Mammary epithelial cell (primary cell): Measurements from ENCODE around the gene TMEM87B.

Experiments used
- EZH2 ChIP-seq: IDR thresholded peaks from 2 replicates; pipeline ENCODE4 v1.6.1; 2012; ENCODE audit warnings: low read length, inconsistent platforms, borderline replicate concordance
- TF ChIP-seq, protein P1 (sequence below), 2 donors: IDR thresholded peaks in 1 of 2; conservative IDR thresholded peaks in 1 of 2; 2 replicates each; pipeline ENCODE4 v1.5.1; 2011 to 2012; ENCODE audit warnings: inconsistent platforms in 2 of 2, low read length in 2 of 2, mild to moderate bottlenecking in 2 of 2, control low read depth in 1 of 2, low read depth in 1 of 2; ENCODE audit not compliant: insufficient read depth in 1 of 2; ENCODE audit errors: extremely low read depth in 1 of 2

DNA sequence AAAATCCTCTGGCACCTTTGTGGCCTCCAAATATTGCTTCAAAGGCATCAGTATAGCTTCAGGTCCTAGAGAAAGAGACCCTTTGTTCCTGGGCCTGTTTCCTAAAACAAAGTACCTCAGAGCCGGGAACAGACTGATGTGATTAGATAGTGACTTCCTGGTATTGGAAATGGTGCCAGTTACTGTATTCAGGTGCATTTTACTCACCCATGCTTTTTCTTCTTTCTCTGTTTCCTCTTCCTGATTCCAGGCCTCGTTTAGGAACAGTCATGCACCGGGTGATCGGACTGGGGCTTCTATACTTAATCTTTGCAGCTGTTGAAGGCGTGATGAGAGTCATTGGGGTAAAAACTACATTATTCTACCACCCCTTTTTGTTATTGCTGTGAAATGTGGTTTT is 34.3 kb downstream of the TMEM87B start:
- TF ChIP-seq, protein P1, sequence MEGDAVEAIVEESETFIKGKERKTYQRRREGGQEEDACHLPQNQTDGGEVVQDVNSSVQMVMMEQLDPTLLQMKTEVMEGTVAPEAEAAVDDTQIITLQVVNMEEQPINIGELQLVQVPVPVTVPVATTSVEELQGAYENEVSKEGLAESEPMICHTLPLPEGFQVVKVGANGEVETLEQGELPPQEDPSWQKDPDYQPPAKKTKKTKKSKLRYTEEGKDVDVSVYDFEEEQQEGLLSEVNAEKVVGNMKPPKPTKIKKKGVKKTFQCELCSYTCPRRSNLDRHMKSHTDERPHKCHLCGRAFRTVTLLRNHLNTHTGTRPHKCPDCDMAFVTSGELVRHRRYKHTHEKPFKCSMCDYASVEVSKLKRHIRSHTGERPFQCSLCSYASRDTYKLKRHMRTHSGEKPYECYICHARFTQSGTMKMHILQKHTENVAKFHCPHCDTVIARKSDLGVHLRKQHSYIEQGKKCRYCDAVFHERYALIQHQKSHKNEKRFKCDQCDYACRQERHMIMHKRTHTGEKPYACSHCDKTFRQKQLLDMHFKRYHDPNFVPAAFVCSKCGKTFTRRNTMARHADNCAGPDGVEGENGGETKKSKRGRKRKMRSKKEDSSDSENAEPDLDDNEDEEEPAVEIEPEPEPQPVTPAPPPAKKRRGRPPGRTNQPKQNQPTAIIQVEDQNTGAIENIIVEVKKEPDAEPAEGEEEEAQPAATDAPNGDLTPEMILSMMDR (conservative IDR thresholded peaks at IDR 0.05 in 1 of 2, IDR thresholded peaks at IDR 0.05 in 1 of 2; ENCODE audit: extremely low read depth in 1 of 2, insufficient read depth in 1 of 2, low read depth in 1 of 2, low read length in 2 of 2), result no peak
- no peak for TF ChIP-seq EZH2
